Stomach (tissue), 9 donors: ENCODE data around the gene IPP. TPM values are rescaled to one million over a fixed set of nuclear protein-coding genes. Genes with fewer than 3 reads are reported as not detected.
A peak's percentile ranks its signal among the peaks of the same experiment; 100 is the strongest.
"Not testable (repeated sequence)": the region's sequence is repeated elsewhere in the genome, so short reads cannot be mapped to it uniquely, and the experiment has no call there.

Experiments
- DNase-seq, 2 donors: peaks; one replicate each; pipeline versions ENCODE4 v3.0.0 to v3.0.0-alpha.2; 2013 to 2019
- H3K27ac ChIP-seq, 5 donors: fragments of 200-600 bp in 4 of 5; sonication (generic) in 4 of 5; one replicate each; pipeline ENCODE4 v1.5.1; 2013 to 2019; ENCODE audit warnings: mild to moderate bottlenecking in 1 of 5, moderate library complexity in 1 of 5
- H3K27me3 ChIP-seq, 3 donors: fragments of 200-600 bp; sonication (generic); one replicate each; pipeline ENCODE4 v1.5.1; 2017 to 2019; ENCODE audit warnings: mixed run types in 1 of 3
- H3K36me3 ChIP-seq, 4 donors: fragments of 200-600 bp; sonication (generic); 1 replicate in 3 of 4; 2 replicates in 1 of 4; pipeline ENCODE4 v1.5.1; 2016 to 2019
- H3K4me1 ChIP-seq, 4 donors: fragments of 200-600 bp; sonication (generic); one replicate each; pipeline ENCODE4 v1.5.1; 2016 to 2019
- H3K4me3 ChIP-seq, 4 donors: fragments of 200-600 bp; sonication (generic) in 3 of 4; one replicate each; pipeline ENCODE4 v1.5.1; 2016 to 2019; ENCODE audit warnings: mild to moderate bottlenecking in 1 of 4
- H3K9me3 ChIP-seq, 4 donors: fragments of 200-600 bp; sonication (generic); one replicate each; pipeline ENCODE4 v1.5.1; 2016 to 2019
- CTCF ChIP-seq, 7 experiments: fragments of 450-650 bp in 4 of 7; fragments of 200-600 bp in 3 of 7; sonication (generic) in 3 of 7; IDR thresholded peaks; one replicate each; pipeline ENCODE4 v1.5.1; 2016 to 2019; ENCODE audit warnings: antibody characterized with exemption in 7 of 7, control low read depth in 2 of 7, mild to moderate bottlenecking in 1 of 7
- EP300 ChIP-seq: sonication (generic); formaldehyde crosslinking; IDR thresholded peaks from one replicate; pipeline ENCODE4 v1.6.1; 2017; ENCODE audit warnings: antibody characterized with exemption
- POLR2A ChIP-seq, 4 donors: fragments of 450-650 bp; IDR thresholded peaks; one replicate each; pipeline ENCODE4 v1.6.1; 2016; ENCODE audit warnings: antibody characterized with exemption in 4 of 4, control low read depth in 2 of 4, mild to moderate bottlenecking in 1 of 4, moderate library complexity in 1 of 4
- POLR2AphosphoS5 ChIP-seq, 3 donors: sonication (generic); formaldehyde crosslinking; IDR thresholded peaks; one replicate each; pipeline ENCODE4 v1.6.1; 2016; ENCODE audit warnings: antibody characterized with exemption in 3 of 3
- WGBS, 5 donors: extraction: QIAGEN DNeasy Blood & Tissue Kit in 3 of 5; methylation state at CpG; one replicate each; pipeline versions ENCODE4 v1.1.5 to v1.1.7; 2013 to 2018; 5-methylcytosine and 5-hydroxymethylcytosine counted together
- intact Hi-C: fragments of 100-400 bp; cut with DNase I; formaldehyde crosslinking; loops from one replicate; pipeline ENCODE4 v1.15.1; 2023; ENCODE audit warnings: low total_unique reads
- polyA plus RNA-seq, 3 donors: library from polyadenylated mRNA; stranded (reverse); fragments of 200-250 nt; gene quantifications; one replicate each; pipeline ENCODE4 v1.2.3, GENCODE V29; 2013
- total RNA-seq, 5 donors: library from RNA; depleted of rRNA; stranded (reverse); fragments of >200 nt; gene quantifications; one replicate each; pipeline versions ENCODE4 v1.1.0 to v1.2.3, GENCODE V29; 2014 to 2016
- donor health status: healthy with polysubstance abuse.
- donor health status: Bipolar disorder and iron deficiency.
- donor health status: healthy.

Gene IPP
- total and polyA plus RNA-seq, 8 donors = 3.2 to 19.5 (median 5.8) TPM

GRCh38 chr1:45678489-45678888, 72.0 kb downstream of the IPP start:
- no peak overlapping the region for H3K4me3 ChIP-seq
- peaks cover 63 to 99% (median 81%) of the 10 kb centered on the region in 4 donors for H3K4me1 ChIP-seq
- H3K9me3 ChIP-seq = no peaks in the 10 kb centered on the region
- peaks cover 0 to 6% (median 2%) of the 10 kb centered on the region in 4 donors for H3K36me3 ChIP-seq
- H3K27me3 ChIP-seq = no peaks in the 10 kb centered on the region
- DNase-seq = no peak
- TF ChIP-seq POLR2A (IDR thresholded peaks at IDR 0.05) (no peak), POLR2AphosphoS5 (IDR thresholded peaks at IDR 0.05) (no peak), EP300 (no peak), CTCF (IDR thresholded peaks at IDR 0.05) (no peak)
- intact Hi-C loops = no loop called here
- H3K27ac ChIP-seq = peak overlapping the region in 1 of 5 donors; percentile 38

- intact Hi-C loops = no loop called here
- 51 to 55% (median 52%) methylated on average over 3 of the region's 3 CpGs for WGBS, 5 donors
- TF ChIP-seq EP300 (no peak), POLR2AphosphoS5 (IDR thresholded peaks at IDR 0.05) (no peak)
- H3K27me3 ChIP-seq = no peaks in the 10 kb centered on the region
- H3K36me3 ChIP-seq = peaks cover 0 to 6% (median 2%) of the 10 kb centered on the region in 4 donors
- H3K4me3 ChIP-seq = no peak overlapping the region
- no peaks in the 10 kb centered on the region for H3K9me3 ChIP-seq
- DNase-seq = no peak
- H3K27ac ChIP-seq = no peak overlapping the region
- H3K4me1 ChIP-seq = peaks cover 61 to 99% (median 80%) of the 10 kb centered on the region in 4 donors
Measured at GRCh38 chr1:45677751-45678245, 72.7 kb downstream of the IPP start.

- intact Hi-C loops, H3K36me3 ChIP-seq, H3K27ac ChIP-seq, H3K4me3 ChIP-seq, H3K9me3 ChIP-seq, DNase-seq, H3K27me3 ChIP-seq: not testable (repeated sequence)
- 92 to 97% (median 93%) methylated on average over 7 of the region's 7 CpGs for WGBS, 5 donors
- peaks cover 51 to 98% (median 75%) of the 10 kb centered on the region in 4 donors for H3K4me1 ChIP-seq
Measured at GRCh38 chr1:45676553-45676952, 73.9 kb downstream of the IPP start.

GRCh38 chr1:45674478-45674877, 76.0 kb downstream of the IPP start:
- peaks cover 0 to 6% (median 2%) of the 10 kb centered on the region in 4 donors for H3K36me3 ChIP-seq
- peaks cover 41 to 96% (median 71%) of the 10 kb centered on the region in 4 donors for H3K4me1 ChIP-seq
- no peaks in the 10 kb centered on the region for H3K9me3 ChIP-seq
- H3K27ac ChIP-seq = no peak overlapping the region
- no peak for TF ChIP-seq CTCF (IDR thresholded peaks at IDR 0.05)
- no peak for TF ChIP-seq POLR2A (IDR thresholded peaks at IDR 0.05)
- no peak for TF ChIP-seq POLR2AphosphoS5 (IDR thresholded peaks at IDR 0.05)
- no peak for TF ChIP-seq EP300
- no peaks in the 10 kb centered on the region for H3K27me3 ChIP-seq
- H3K4me3 ChIP-seq = no peak overlapping the region
- intact Hi-C loops = no loop called here
- no peak for DNase-seq
- WGBS, 5 donors = 62 to 67% (median 63%) methylated on average over 5 of the region's 5 CpGs

- Histone ChIP-seq H3K9me3 (no peaks in the 10 kb centered on the region), H3K27ac (no peak overlapping the region), H3K4me3 (no peak overlapping the region), H3K27me3 (no peaks in the 10 kb centered on the region), H3K4me1 (peaks cover 41 to 96% (median 71%) of the 10 kb centered on the region in 4 donors), H3K36me3 (peaks cover 0 to 6% (median 2%) of the 10 kb centered on the region in 4 donors)
- 89 to 99% (median 95%) methylated on average over 4 of the region's 4 CpGs for WGBS, 5 donors
- intact Hi-C loops = no loop called here
- TF ChIP-seq POLR2A (IDR thresholded peaks at IDR 0.05) (no peak), EP300 (no peak), POLR2AphosphoS5 (IDR thresholded peaks at IDR 0.05) (no peak), CTCF (IDR thresholded peaks at IDR 0.05) (no peak)
- DNase-seq = no peak
Measured at GRCh38 chr1:45673956-45674355, 76.5 kb downstream of the IPP start.
